Transverse colon (tissue), 4 donors: Measurements from ENCODE around the gene ZNF462. TPM values are rescaled to one million over a fixed set of nuclear protein-coding genes. Genes with fewer than 3 reads are reported as not detected.

Experiments
- DNase-seq: peaks from one replicate; pipeline ENCODE4 v3.0.0-alpha.2; 2019
- H3K27ac ChIP-seq, 4 donors: fragments of 200-600 bp; sonication (generic); 2 replicates each; pipeline ENCODE4 v1.5.1; 2016 to 2018; ENCODE audit warnings: inconsistent platforms in 4 of 4
- H3K27me3 ChIP-seq: fragments of 200-600 bp; sonication (generic); 2 replicates; pipeline ENCODE4 v1.5.1; 2017; ENCODE audit warnings: inconsistent platforms
- H3K36me3 ChIP-seq, 4 donors: fragments of 200-600 bp; sonication (generic); 2 replicates each; pipeline ENCODE4 v1.5.1; 2017 to 2019; ENCODE audit warnings: inconsistent platforms in 4 of 4
- H3K4me1 ChIP-seq, 4 donors: fragments of 200-600 bp; sonication (generic); 2 replicates each; pipeline ENCODE4 v1.5.1; 2017 to 2020; ENCODE audit warnings: inconsistent platforms in 4 of 4
- H3K4me3 ChIP-seq, 4 donors: fragments of 200-600 bp; sonication (generic); 1 replicate in 1 of 4; 2 replicates in 3 of 4; pipeline versions ENCODE4 v1.5.1 to v1.6.1; 2017 to 2019; ENCODE audit warnings: inconsistent platforms in 4 of 4
- H3K9me3 ChIP-seq, 2 donors: fragments of 200-600 bp; sonication (generic); 2 replicates each; pipeline ENCODE4 v1.5.1; 2017 to 2019; ENCODE audit warnings: inconsistent platforms in 2 of 2
- EP300 ChIP-seq: sonication (generic); formaldehyde crosslinking; IDR thresholded peaks from one replicate; pipeline ENCODE4 v1.6.1; 2017; ENCODE audit warnings: antibody characterized with exemption, low read depth
- POLR2A ChIP-seq: fragments of 450-650 bp; IDR thresholded peaks from one replicate; pipeline ENCODE4 v1.6.1; 2016; ENCODE audit warnings: antibody characterized with exemption, mild to moderate bottlenecking, moderate library complexity
- POLR2AphosphoS5 ChIP-seq, 3 donors: sonication (generic); formaldehyde crosslinking; IDR thresholded peaks; one replicate each; pipeline ENCODE4 v1.6.1; 2016; ENCODE audit warnings: antibody characterized with exemption in 3 of 3
- WGBS, 2 donors: methylation state at CpG; one replicate each; pipeline ENCODE4 v1.1.5; 2018; ENCODE audit warnings: low coverage in 1 of 2; 5-methylcytosine and 5-hydroxymethylcytosine counted together
- in situ Hi-C, 4 donors: fragments of 200-750 bp; cut with MboI; loops; one replicate each; pipeline versions ENCODE4 v1.15.0 to v1.15.1; 2017; ENCODE audit warnings: low sequenced_read_pairs in 3 of 4, low pct_ligation_motif_present in 1 of 4, low pct_unique_long_range_greater_than_20kb in 1 of 4
- intact Hi-C: fragments of 100-400 bp; cut with DNase I; formaldehyde crosslinking; loops from one replicate; pipeline ENCODE4 v1.15.1; 2023; ENCODE audit warnings: low total_unique reads
- total RNA-seq, 4 donors: library from RNA; depleted of rRNA; stranded (reverse); fragments of >200 nt; gene quantifications; one replicate each; pipeline ENCODE4 v1.1.0, GENCODE V29; 2016
- TF ChIP-seq, protein P1 (sequence below), 5 experiments: fragments of 200-600 bp in 3 of 5; fragments of 450-650 bp in 2 of 5; sonication (generic) in 3 of 5; IDR thresholded peaks; 1 replicate in 2 of 5; 2 replicates in 3 of 5; pipeline ENCODE4 v1.5.1; 2016 to 2017; ENCODE audit warnings: antibody characterized with exemption in 5 of 5, inconsistent platforms in 3 of 5, mild to moderate bottlenecking in 2 of 5, moderate library complexity in 1 of 5

The ZNF462 gene
- total RNA-seq, 4 donors from 2014 or later = 17.5 to 28.7 (median 22.9) TPM

DNA sequence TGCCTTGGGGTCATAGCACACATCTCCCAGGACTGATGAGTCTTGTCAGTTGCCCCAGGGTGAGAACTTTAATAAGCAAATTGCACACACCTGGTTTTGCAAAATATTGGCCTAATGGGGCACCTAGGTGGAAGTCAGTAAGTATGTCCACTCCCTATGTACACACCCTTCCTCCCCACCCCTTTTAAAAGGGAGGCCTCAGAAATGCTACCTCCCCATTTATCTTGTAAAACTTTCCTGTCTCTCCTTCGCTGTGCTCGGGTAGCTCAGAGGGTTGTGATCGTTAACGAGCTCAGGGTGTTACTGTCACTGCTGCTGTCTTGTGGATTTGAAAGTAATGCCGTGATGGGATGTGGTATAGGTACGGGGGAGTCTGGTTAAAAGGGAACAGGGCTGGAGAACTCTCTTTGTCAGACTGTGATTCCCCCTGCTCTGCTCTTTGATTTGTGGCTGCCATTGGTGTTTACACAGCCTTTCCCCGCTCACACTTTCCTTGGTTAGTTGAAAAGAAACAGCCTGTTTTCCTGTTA lies 26.2 kb downstream of the ZNF462 start:
- Histone ChIP-seq H3K4me3 (no peak overlapping the region), H3K27me3 (no peaks in the 10 kb centered on the region), H3K4me1 (peaks cover 5 to 33% (median 12%) of the 10 kb centered on the region in 4 donors), H3K9me3 (no peaks in the 10 kb centered on the region), H3K36me3 (no peaks in the 10 kb centered on the region), H3K27ac (no peak overlapping the region)
- intact Hi-C loops = no loop called here
- WGBS, 2 donors = 84 to 100% methylated on average over 1 to 7 of the region's 7 CpGs
- TF ChIP-seq POLR2A = no peak
- TF ChIP-seq EP300 = no peak
- TF ChIP-seq, protein P1, sequence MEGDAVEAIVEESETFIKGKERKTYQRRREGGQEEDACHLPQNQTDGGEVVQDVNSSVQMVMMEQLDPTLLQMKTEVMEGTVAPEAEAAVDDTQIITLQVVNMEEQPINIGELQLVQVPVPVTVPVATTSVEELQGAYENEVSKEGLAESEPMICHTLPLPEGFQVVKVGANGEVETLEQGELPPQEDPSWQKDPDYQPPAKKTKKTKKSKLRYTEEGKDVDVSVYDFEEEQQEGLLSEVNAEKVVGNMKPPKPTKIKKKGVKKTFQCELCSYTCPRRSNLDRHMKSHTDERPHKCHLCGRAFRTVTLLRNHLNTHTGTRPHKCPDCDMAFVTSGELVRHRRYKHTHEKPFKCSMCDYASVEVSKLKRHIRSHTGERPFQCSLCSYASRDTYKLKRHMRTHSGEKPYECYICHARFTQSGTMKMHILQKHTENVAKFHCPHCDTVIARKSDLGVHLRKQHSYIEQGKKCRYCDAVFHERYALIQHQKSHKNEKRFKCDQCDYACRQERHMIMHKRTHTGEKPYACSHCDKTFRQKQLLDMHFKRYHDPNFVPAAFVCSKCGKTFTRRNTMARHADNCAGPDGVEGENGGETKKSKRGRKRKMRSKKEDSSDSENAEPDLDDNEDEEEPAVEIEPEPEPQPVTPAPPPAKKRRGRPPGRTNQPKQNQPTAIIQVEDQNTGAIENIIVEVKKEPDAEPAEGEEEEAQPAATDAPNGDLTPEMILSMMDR (IDR thresholded peaks at IDR 0.05) = no peak
- no peak for TF ChIP-seq POLR2AphosphoS5 (IDR thresholded peaks at IDR 0.05)
- DNase-seq = no peak
- in situ Hi-C loops = no loop called here

DNA sequence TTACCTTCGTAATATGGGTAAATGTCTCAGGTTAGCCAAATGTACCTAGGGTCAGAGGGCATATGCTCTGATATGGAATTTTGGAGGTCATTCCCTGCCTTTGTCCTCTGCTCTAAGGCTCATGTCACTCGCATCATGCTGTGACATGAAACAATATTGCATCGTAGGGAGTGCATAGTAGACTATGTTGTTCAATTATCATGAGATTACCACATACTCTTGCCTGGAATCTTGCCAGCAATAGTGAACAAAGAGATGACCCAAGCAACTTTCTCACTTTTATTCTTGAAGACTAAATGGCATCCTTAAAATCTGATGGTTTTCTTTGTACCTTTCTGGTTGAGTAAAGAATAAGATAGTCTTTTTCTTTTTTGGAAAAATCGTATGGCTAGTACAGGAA lies 27.6 kb downstream of the ZNF462 start:
- Histone ChIP-seq H3K4me1 (peaks cover 5 to 23% (median 6%) of the 10 kb centered on the region in 4 donors), H3K27me3 (no peaks in the 10 kb centered on the region), H3K36me3 (no peaks in the 10 kb centered on the region), H3K27ac (no peak overlapping the region), H3K9me3 (no peaks in the 10 kb centered on the region), H3K4me3 (no peak overlapping the region)
- 76 to 85% methylated on average over 4 of the region's 4 CpGs for WGBS, 2 donors
- in situ Hi-C loops = no loop called here
- no peak for DNase-seq
- intact Hi-C loops = no loop called here
- TF ChIP-seq EP300 (no peak), POLR2A (no peak), POLR2AphosphoS5 (IDR thresholded peaks at IDR 0.05) (no peak)
- TF ChIP-seq, protein P1 (IDR thresholded peaks at IDR 0.05) = no peak

DNA sequence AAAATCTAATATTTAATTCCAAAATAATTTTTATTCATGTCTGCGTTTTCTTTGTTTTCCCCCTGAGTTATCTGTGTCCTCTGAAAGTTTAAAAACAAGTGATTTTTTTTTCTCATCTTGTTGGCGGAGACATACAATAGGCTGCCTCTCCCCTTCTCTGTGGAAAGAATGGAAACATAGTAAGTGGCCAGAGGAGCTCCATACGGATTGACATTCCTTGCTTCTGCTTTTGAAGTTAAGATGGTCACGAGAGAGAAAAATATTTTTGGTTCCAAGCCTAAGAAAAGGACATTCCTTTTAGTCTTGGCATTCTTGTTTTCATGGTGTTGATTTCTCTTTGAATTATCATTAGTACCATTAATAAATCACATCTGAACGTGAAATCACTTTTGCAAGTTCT lies 28.3 kb downstream of the ZNF462 start:
- DNase-seq = no peak
- Histone ChIP-seq H3K4me3 (no peak overlapping the region), H3K36me3 (no peaks in the 10 kb centered on the region), H3K27me3 (no peaks in the 10 kb centered on the region), H3K9me3 (no peaks in the 10 kb centered on the region), H3K4me1 (peaks cover under 1 to 17% (median 4%) of the 10 kb centered on the region in 4 donors), H3K27ac (peak overlapping the region in 2 of 4 donors; percentile 3 to 10)
- WGBS, 2 donors = 70 to 78% methylated on average over 5 of the region's 5 CpGs
- TF ChIP-seq, protein P1 (IDR thresholded peaks at IDR 0.05) = no peak
- TF ChIP-seq POLR2A = no peak
- TF ChIP-seq EP300 = no peak
- no peak for TF ChIP-seq POLR2AphosphoS5 (IDR thresholded peaks at IDR 0.05)
- intact Hi-C loops = no loop called here
- in situ Hi-C loops = no loop called here

DNA sequence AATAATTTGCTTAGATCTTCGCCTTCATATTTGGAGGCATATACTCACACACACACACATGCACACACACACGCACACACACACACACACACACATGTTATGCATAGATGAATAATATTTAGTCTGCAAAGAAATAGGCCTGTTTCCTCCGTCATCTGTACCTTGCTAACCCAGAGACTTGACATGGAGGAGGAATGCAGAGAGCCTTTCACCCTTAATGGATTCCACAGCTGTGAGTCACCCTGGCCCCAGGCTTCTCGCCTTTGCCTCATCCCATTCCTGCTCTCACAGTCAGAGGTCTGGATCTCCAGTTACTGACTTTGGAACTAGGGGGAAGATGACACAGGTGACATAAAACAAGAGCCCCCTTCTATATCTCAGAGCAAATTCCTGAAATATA lies 29.7 kb downstream of the ZNF462 start:
- 60 to 75% methylated on average over 1 to 4 of the region's 4 CpGs for WGBS, 2 donors
- H3K4me1 ChIP-seq = peaks cover 0 to 16% (median 8%) of the 10 kb centered on the region in 4 donors
- H3K9me3 ChIP-seq = no peaks in the 10 kb centered on the region
- intact Hi-C loops (no loop called here), in situ Hi-C loops (no loop called here)
- H3K36me3 ChIP-seq = no peaks in the 10 kb centered on the region
- H3K27ac ChIP-seq = peak overlapping the region; percentile 8 to 44 (median 40)
- no peaks in the 10 kb centered on the region for H3K27me3 ChIP-seq
- DNase-seq = peak; percentile 34
- H3K4me3 ChIP-seq = no peak overlapping the region
- TF ChIP-seq, protein P1 (IDR thresholded peaks at IDR 0.05) = no peak
- TF ChIP-seq POLR2AphosphoS5 (IDR thresholded peaks at IDR 0.05) = peak in 1 of 3 donors; percentile 8
